B cell (primary cell): ENCODE measurements around the gene PAPPA. TPM values are rescaled to one million over a fixed set of nuclear protein-coding genes. Genes with fewer than 3 reads are reported as not detected.

Source experiments
- ATAC-seq: fragments of 200-7000 bp; cut with Tn5 transposase; one replicate; pipeline ENCODE4 v1.10.0; 2021; ENCODE audit warnings: low read depth, mild to moderate bottlenecking, moderate number of reproducible peaks, moderate library complexity
- CTCF ChIA-PET: fragments of 350-600 bp; sonication (Branson Sonifier 250); formaldehyde crosslinking; loops from one replicate; lab custom pipeline; 2021; ENCODE audit warnings: antibody characterized with exemption, inconsistent platforms; lab: Charles Lee
- POLR2A ChIA-PET: fragments of 350-600 bp; sonication (Branson Sonifier 250); formaldehyde crosslinking; loops from one replicate; lab custom pipeline; 2021; ENCODE audit warnings: antibody characterized with exemption; lab: Charles Lee
- DNase-seq: peaks from one replicate; pipeline ENCODE4 v3.0.0; 2013
- H2AFZ ChIP-seq: 2 replicates; pipeline ENCODE4 v1.6.1; 2012; ENCODE audit warnings: mild to moderate bottlenecking, low read depth, low read length; ENCODE audit not compliant: insufficient read depth, poor library complexity, severe bottlenecking
- H3K27ac ChIP-seq, 2 donors: 1 replicate in 1 of 2; 2 replicates in 1 of 2; pipeline ENCODE4 v1.5.1; 2012 to 2013; ENCODE audit warnings: low read length in 2 of 2, mild to moderate bottlenecking in 2 of 2, moderate library complexity in 1 of 2
- H3K27me3 ChIP-seq, 4 experiments: fragments of 200-600 bp in 1 of 4; sonication (generic) in 1 of 4; replicated peaks in 1 of 4; 1 replicate in 2 of 4; 2 replicates in 2 of 4; pipeline versions ENCODE4 v1.6.1 to v1.7.0; 2013 to 2016; ENCODE audit warnings: low read length in 3 of 4, mild to moderate bottlenecking in 2 of 4, mixed read lengths in 1 of 4, moderate library complexity in 1 of 4; ENCODE audit not compliant: insufficient read depth in 4 of 4, control insufficient read depth in 3 of 4; ENCODE audit errors: control extremely low read depth in 1 of 4
- H3K36me3 ChIP-seq, 2 experiments: replicated peaks in 1 of 2; 1 replicate in 1 of 2; 2 replicates in 1 of 2; pipeline versions ENCODE4 v1.6.1 to v1.7.1; 2013; ENCODE audit warnings: low read length in 1 of 2; ENCODE audit not compliant: insufficient read depth in 2 of 2, control insufficient read depth in 1 of 2; ENCODE audit errors: control extremely low read depth in 1 of 2, extremely low read depth in 1 of 2
- H3K4me1 ChIP-seq, 2 donors: fragments of 200-600 bp in 1 of 2; sonication (generic) in 1 of 2; 1 replicate in 1 of 2; 2 replicates in 1 of 2; pipeline versions ENCODE4 v1.5.1 to v1.6.1; 2013 to 2017; ENCODE audit warnings: low read length in 2 of 2; ENCODE audit not compliant: control insufficient read depth in 2 of 2, insufficient read depth in 2 of 2
- H3K4me2 ChIP-seq: replicated peaks from 2 replicates; pipeline ENCODE3; 2012; ENCODE audit warnings: mild to moderate bottlenecking, low read depth, low read length; ENCODE audit not compliant: poor library complexity, severe bottlenecking
- H3K4me3 ChIP-seq, 5 experiments: fragments of 200-600 bp in 1 of 5; sonication (generic) in 1 of 5; 1 replicate in 3 of 5; 2 replicates in 2 of 5; pipeline versions ENCODE4 v1.5.1 to v1.7.0; 2011 to 2016; ENCODE audit warnings: low read length in 4 of 5, mild to moderate bottlenecking in 4 of 5, low read depth in 2 of 5, control low read depth in 1 of 5, moderate library complexity in 1 of 5; ENCODE audit not compliant: insufficient read depth in 1 of 5; ENCODE audit errors: control extremely low read depth in 1 of 5, extremely low read depth in 1 of 5
- H3K79me2 ChIP-seq: fragments of 200-600 bp; sonication (generic); one replicate; pipeline ENCODE4 v1.6.0; 2016; ENCODE audit warnings: low read length; ENCODE audit not compliant: control insufficient read depth, insufficient read depth
- H3K9ac ChIP-seq: fragments of 200-600 bp; sonication (generic); 2 replicates; pipeline ENCODE4 v1.6.1; 2017; ENCODE audit warnings: mild to moderate bottlenecking, low read length, moderate library complexity
- H3K9me3 ChIP-seq, 3 donors: one replicate each; pipeline versions ENCODE4 v1.6.1 to v1.7.1; 2013; ENCODE audit warnings: low read length in 2 of 3; ENCODE audit not compliant: control insufficient read depth in 2 of 3, insufficient read depth in 1 of 3; ENCODE audit errors: control extremely low read depth in 1 of 3
- H4K20me1 ChIP-seq: 2 replicates; pipeline ENCODE4 v1.6.0; 2012; ENCODE audit warnings: mild to moderate bottlenecking, low read length; ENCODE audit not compliant: insufficient read depth, control insufficient read depth, poor library complexity, severe bottlenecking
- H3K27ac Mint-ChIP-seq: one replicate; pipeline ENCODE4 v1.8.0; 2021; ENCODE audit warnings: mixed read lengths
- H3K27me3 Mint-ChIP-seq: one replicate; pipeline ENCODE4 v1.8.0; 2021; ENCODE audit warnings: mixed read lengths
- H3K4me1 Mint-ChIP-seq: one replicate; pipeline ENCODE4 v1.8.0; 2021; ENCODE audit warnings: mixed read lengths
- H3K4me3 Mint-ChIP-seq: one replicate; pipeline ENCODE4 v1.8.0; 2021; ENCODE audit warnings: mixed read lengths
- H3K9me3 Mint-ChIP-seq: one replicate; pipeline ENCODE4 v1.8.0; 2022; ENCODE audit warnings: mixed read lengths; ENCODE audit not compliant: insufficient read depth
- CTCF ChIP-seq: fragments of 200-600 bp; IDR thresholded peaks from one replicate; pipeline ENCODE4 v1.8.0; 2022; ENCODE audit warnings: antibody characterized with exemption, mild to moderate bottlenecking
- EZH2 ChIP-seq: IDR thresholded peaks from 2 replicates; pipeline ENCODE4 v1.6.1; 2012; ENCODE audit warnings: borderline replicate concordance, low read depth, mild to moderate bottlenecking, moderate library complexity, low read length; ENCODE audit not compliant: insufficient read depth, poor library complexity, severe bottlenecking
- WGBS: methylation state at CpG from one replicate; pipeline ENCODE4 v1.1.5; 2013; ENCODE audit warnings: missing lambda C conversion rate; ENCODE audit not compliant: insufficient coverage; 5-methylcytosine and 5-hydroxymethylcytosine counted together
- intact Hi-C: fragments of 100-400 bp; cut with micrococcal nuclease; formaldehyde crosslinking; loops from one replicate; pipeline ENCODE4 v1.10.0; 2022
- polyA plus RNA-seq: library from polyadenylated mRNA; depleted of rRNA; stranded (reverse); fragments of >200 nt; gene quantifications from 2 replicates; pipeline ENCODE4 v1.2.3, GENCODE V29; 2012
- total RNA-seq, 2 donors: library from RNA; stranded (reverse); fragments of 120-200 nt in 1 of 2; gene quantifications; 1 replicate in 1 of 2; 2 replicates in 1 of 2; pipeline versions ENCODE4 v1.2.3 to v1.2.4, GENCODE V29; 2013 to 2022

Gene PAPPA
- total and polyA plus RNA-seq, 2 donors (not counting 1 experiment from before 2014, with no cell fraction given), result not detected

GRCh38 chr9:116345817-116346216 is 192.2 kb downstream of the PAPPA start:
- no peak overlapping the region for H3K4me3 Mint-ChIP-seq
- no peaks in the 10 kb centered on the region for H3K27me3 Mint-ChIP-seq
- ChIA-PET POLR2A (interaction anchor here (0.7 kb wide), 1 partner anchor 8 kb away, joined by 5 read pairs; no protein-coding TSS in a partner anchor), CTCF (no interaction called here)
- H3K4me3 ChIP-seq, result no peak overlapping the region
- peaks cover 2% of the 10 kb centered on the region for H3K9me3 Mint-ChIP-seq
- no peak overlapping the region for H3K27ac ChIP-seq
- no peaks in the 10 kb centered on the region for H3K36me3 ChIP-seq
- no peak overlapping the region for H3K9ac ChIP-seq
- H3K4me2 ChIP-seq, result no peak overlapping the region
- no peaks in the 10 kb centered on the region for H3K4me1 Mint-ChIP-seq
- 65% methylated on average over 2 of the region's 3 CpGs for WGBS
- no peaks in the 10 kb centered on the region for H3K9me3 ChIP-seq
- H4K20me1 ChIP-seq, result no peaks in the 10 kb centered on the region
- TF ChIP-seq CTCF (no peak), EZH2 (no peak)
- H3K27me3 ChIP-seq, result no peaks in the 10 kb centered on the region
- H3K79me2 ChIP-seq, result no peaks in the 10 kb centered on the region
- DNase-seq (no peak), ATAC-seq (no peak)
- intact Hi-C loops, result no loop called here
- no peak overlapping the region for H3K27ac Mint-ChIP-seq
- no peaks in the 10 kb centered on the region for H3K4me1 ChIP-seq
- no peak overlapping the region for H2AFZ ChIP-seq

- Mint-ChIP-seq H3K27me3 (peaks cover 6% of the 10 kb centered on the region), H3K9me3 (peaks cover 2% of the 10 kb centered on the region), H3K4me3 (no peak overlapping the region), H3K27ac (no peak overlapping the region), H3K4me1 (no peaks in the 10 kb centered on the region)
- no peak overlapping the region for H2AFZ ChIP-seq
- intact Hi-C loops, result no loop called here
- H3K4me3 ChIP-seq, result no peak overlapping the region
- TF ChIP-seq CTCF (no peak), EZH2 (no peak)
- no peak overlapping the region for H3K4me2 ChIP-seq
- ATAC-seq (no peak), DNase-seq (no peak)
- CTCF ChIA-PET, result interaction anchor here (0.6 kb wide), 1 partner anchor 412 kb away, joined by 3 read pairs; no protein-coding TSS in a partner anchor
- no peaks in the 10 kb centered on the region for H3K36me3 ChIP-seq
- no peaks in the 10 kb centered on the region for H4K20me1 ChIP-seq
- H3K27me3 ChIP-seq, result no peaks in the 10 kb centered on the region
- H3K79me2 ChIP-seq, result no peaks in the 10 kb centered on the region
- POLR2A ChIA-PET, result no interaction called here
- no peak overlapping the region for H3K9ac ChIP-seq
- H3K9me3 ChIP-seq, result no peaks in the 10 kb centered on the region
- no peak overlapping the region for H3K27ac ChIP-seq
- 75% methylated on average over 2 of the region's 6 CpGs for WGBS
- H3K4me1 ChIP-seq, result no peaks in the 10 kb centered on the region
These were observed 196.1 kb downstream of the PAPPA start for GRCh38 chr9:116349684-116350083.
